Muscle layer of colon (tissue), 2 donors: Measurements from ENCODE around the gene IL9.

Experiments used
- H3K27ac ChIP-seq: one replicate; pipeline ENCODE4 v1.7.0; 2013; ENCODE audit warnings: low read depth, mild to moderate bottlenecking, low read length, moderate library complexity
- H3K27me3 ChIP-seq, 2 donors: one replicate each; pipeline ENCODE4 v1.7.0; 2013; ENCODE audit warnings: low read length in 2 of 2, mild to moderate bottlenecking in 2 of 2; ENCODE audit not compliant: insufficient read depth in 2 of 2, control insufficient read depth in 1 of 2
- H3K36me3 ChIP-seq: one replicate; pipeline ENCODE4 v1.7.0; 2013; ENCODE audit warnings: mild to moderate bottlenecking, low read length; ENCODE audit not compliant: insufficient read depth
- H3K4me1 ChIP-seq: one replicate; pipeline ENCODE4 v1.7.0; 2013; ENCODE audit warnings: mild to moderate bottlenecking, low read length; ENCODE audit not compliant: insufficient read depth
- H3K4me3 ChIP-seq, 2 donors: one replicate each; pipeline ENCODE4 v1.7.0; 2013; ENCODE audit warnings: low read length in 2 of 2, low read depth in 1 of 2, mild to moderate bottlenecking in 1 of 2, moderate library complexity in 1 of 2
- H3K9ac ChIP-seq: one replicate; pipeline ENCODE4 v1.7.0; 2013; ENCODE audit warnings: low read length
- H3K9me3 ChIP-seq: one replicate; pipeline ENCODE4 v1.7.0; 2013; ENCODE audit warnings: mild to moderate bottlenecking, low read length
- donor health status: abdominal sarcoma.
- donor health status: Adenocarcinoma of cecum.

Gene IL9

DNA sequence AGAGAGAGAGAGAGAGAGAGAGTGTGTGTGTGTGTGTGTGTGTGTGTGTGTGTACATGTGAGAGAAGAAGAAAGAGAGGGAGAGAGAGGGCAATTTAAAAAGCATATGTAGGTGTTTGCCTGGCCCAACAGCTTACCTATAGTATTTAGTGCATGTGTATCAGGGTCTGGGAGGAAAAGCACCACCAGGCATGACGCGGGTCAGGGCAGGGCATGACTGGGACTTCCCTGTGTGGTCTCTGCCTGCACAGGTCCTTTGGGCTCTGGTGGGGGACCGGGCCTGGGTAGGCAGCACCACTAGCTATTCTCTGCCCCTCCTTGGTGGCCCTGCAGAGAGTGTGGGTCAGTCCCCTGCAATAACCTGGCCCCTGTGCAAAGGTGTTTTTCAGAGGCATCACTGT lies 16.1 kb downstream of the IL9 start:
- no peaks in the 10 kb centered on the region for H3K27me3 ChIP-seq
- H3K4me3 ChIP-seq, result no peak overlapping the region
- peaks cover 28% of the 10 kb centered on the region for H3K4me1 ChIP-seq
- no peaks in the 10 kb centered on the region for H3K36me3 ChIP-seq
- no peak overlapping the region for H3K27ac ChIP-seq
- H3K9me3 ChIP-seq, result no peaks in the 10 kb centered on the region
- no peak overlapping the region for H3K9ac ChIP-seq

GRCh38 chr5:135878156-135878620 lies 17.5 kb downstream of the IL9 start:
- no peaks in the 10 kb centered on the region for H3K27me3 ChIP-seq
- H3K4me1 ChIP-seq, result peaks cover 28% of the 10 kb centered on the region
- H3K27ac ChIP-seq, result no peak overlapping the region
- no peaks in the 10 kb centered on the region for H3K9me3 ChIP-seq
- H3K9ac ChIP-seq, result no peak overlapping the region
- no peak overlapping the region for H3K4me3 ChIP-seq
- no peaks in the 10 kb centered on the region for H3K36me3 ChIP-seq

GRCh38 chr5:135877570-135878155 lies 18.0 kb downstream of the IL9 start:
- no peak overlapping the region for H3K4me3 ChIP-seq
- H3K9me3 ChIP-seq, result no peaks in the 10 kb centered on the region
- H3K4me1 ChIP-seq, result peaks cover 28% of the 10 kb centered on the region
- no peak overlapping the region for H3K9ac ChIP-seq
- H3K27ac ChIP-seq, result no peak overlapping the region
- H3K36me3 ChIP-seq, result no peaks in the 10 kb centered on the region
- no peaks in the 10 kb centered on the region for H3K27me3 ChIP-seq

DNA sequence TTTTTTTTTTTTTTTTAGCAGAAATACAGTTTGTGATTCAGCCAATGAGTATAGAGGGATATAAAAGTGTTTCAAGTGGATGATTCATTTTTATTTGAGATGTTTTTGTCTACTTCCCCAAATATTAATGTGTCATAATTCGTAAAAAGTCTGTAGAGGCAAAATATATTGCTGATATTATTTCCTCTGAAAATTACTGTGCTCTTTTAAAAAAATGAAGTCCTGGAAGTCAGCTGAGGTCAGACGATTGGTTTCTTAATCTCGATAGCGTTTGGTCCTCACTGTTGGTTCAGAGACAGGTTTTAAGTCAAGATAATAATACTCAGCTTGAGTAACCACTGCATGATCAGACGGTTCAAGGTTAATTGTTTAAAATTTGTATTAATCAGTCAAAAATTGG lies 19.5 kb downstream of the IL9 start:
- no peak overlapping the region for H3K4me3 ChIP-seq
- no peak overlapping the region for H3K27ac ChIP-seq
- H3K27me3 ChIP-seq, result no peaks in the 10 kb centered on the region
- no peaks in the 10 kb centered on the region for H3K36me3 ChIP-seq
- H3K9ac ChIP-seq, result no peak overlapping the region
- H3K9me3 ChIP-seq, result no peaks in the 10 kb centered on the region
- peaks cover 17% of the 10 kb centered on the region for H3K4me1 ChIP-seq

- Histone ChIP-seq H3K4me1 (peaks cover 11% of the 10 kb centered on the region), H3K9ac (no peak overlapping the region), H3K9me3 (no peaks in the 10 kb centered on the region), H3K27ac (no peak overlapping the region), H3K27me3 (no peaks in the 10 kb centered on the region), H3K4me3 (no peak overlapping the region), H3K36me3 (no peaks in the 10 kb centered on the region)
Observed at GRCh38 chr5:135875567-135875966, 20.1 kb downstream of the IL9 start.

DNA sequence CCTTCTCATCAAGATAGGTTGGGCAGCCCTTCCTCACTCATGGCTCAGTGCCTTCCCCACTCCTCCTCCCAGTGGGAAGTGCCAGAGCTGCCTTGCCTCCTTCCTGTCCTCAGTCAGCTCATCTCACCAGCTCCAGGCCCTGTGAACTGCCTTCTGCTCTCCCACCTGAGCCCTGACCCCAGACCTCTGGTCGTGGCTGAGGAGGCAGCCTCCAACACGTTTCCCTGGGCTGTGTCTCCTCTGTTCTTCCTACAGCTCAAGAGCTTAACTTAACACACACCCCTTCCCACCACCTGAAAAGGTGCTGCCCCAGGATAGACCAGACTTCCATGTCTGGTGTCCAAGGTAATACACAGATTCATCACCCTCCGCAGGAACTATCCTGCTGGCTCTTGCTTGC lies 21.2 kb downstream of the IL9 start:
- no peaks in the 10 kb centered on the region for H3K36me3 ChIP-seq
- no peak overlapping the region for H3K9ac ChIP-seq
- peaks cover 11% of the 10 kb centered on the region for H3K4me1 ChIP-seq
- no peaks in the 10 kb centered on the region for H3K27me3 ChIP-seq
- no peak overlapping the region for H3K4me3 ChIP-seq
- H3K27ac ChIP-seq, result no peak overlapping the region
- H3K9me3 ChIP-seq, result no peaks in the 10 kb centered on the region

DNA sequence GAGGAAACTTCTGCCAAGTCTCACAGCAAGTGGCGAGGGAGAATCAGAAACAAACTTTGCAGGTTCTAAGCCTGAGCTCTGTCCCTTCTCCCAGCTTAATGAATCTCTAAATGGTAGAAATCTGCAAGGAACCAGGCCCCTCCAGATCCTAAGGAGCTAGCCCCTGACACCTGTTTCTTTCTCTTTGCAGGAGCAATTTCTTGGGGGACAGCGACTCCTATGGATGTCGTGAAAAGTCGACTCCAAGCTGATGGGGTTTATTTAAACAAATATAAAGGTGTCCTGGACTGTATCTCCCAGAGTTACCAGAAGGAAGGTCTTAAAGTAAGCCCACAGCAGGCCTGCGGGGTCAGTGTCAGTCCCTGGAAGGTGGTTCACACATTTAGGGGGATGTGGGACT lies 21.8 kb downstream of the IL9 start:
- H3K4me3 ChIP-seq, result no peak overlapping the region
- H3K36me3 ChIP-seq, result no peaks in the 10 kb centered on the region
- H3K9me3 ChIP-seq, result no peaks in the 10 kb centered on the region
- H3K27ac ChIP-seq, result no peak overlapping the region
- no peak overlapping the region for H3K9ac ChIP-seq
- H3K27me3 ChIP-seq, result no peaks in the 10 kb centered on the region
- H3K4me1 ChIP-seq, result peaks cover 11% of the 10 kb centered on the region

- no peaks in the 10 kb centered on the region for H3K4me1 ChIP-seq
- no peaks in the 10 kb centered on the region for H3K27me3 ChIP-seq
- no peak overlapping the region for H3K4me3 ChIP-seq
- no peaks in the 10 kb centered on the region for H3K36me3 ChIP-seq
- H3K9ac ChIP-seq, result no peak overlapping the region
- H3K27ac ChIP-seq, result no peak overlapping the region
- H3K9me3 ChIP-seq, result no peaks in the 10 kb centered on the region
Observed at GRCh38 chr5:135871268-135871915, 24.2 kb downstream of the IL9 start.

DNA sequence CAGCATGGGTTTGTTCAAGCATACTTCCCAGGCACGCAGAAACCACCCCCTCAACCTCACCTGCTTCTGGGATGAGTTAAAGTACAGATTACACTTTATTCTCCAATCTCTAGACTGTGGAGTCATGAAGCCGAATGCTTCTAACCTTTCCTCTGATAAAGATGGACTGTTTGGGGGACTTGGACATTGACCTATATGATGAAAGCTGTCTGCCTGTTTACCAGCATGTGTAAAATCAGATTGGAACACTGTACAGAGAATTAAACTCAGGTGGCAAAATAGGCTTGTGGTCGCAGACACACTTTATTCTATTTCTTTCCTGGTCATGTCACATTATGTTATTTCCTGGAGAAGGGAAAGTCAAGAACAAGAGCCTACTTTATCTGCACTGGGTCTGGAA lies 25.7 kb downstream of the IL9 start:
- Histone ChIP-seq H3K9ac (no peak overlapping the region), H3K36me3 (no peaks in the 10 kb centered on the region), H3K27ac (no peak overlapping the region), H3K4me3 (no peak overlapping the region), H3K27me3 (no peaks in the 10 kb centered on the region), H3K4me1 (no peaks in the 10 kb centered on the region), H3K9me3 (no peaks in the 10 kb centered on the region)

GRCh38 chr5:135869276-135869675 lies 26.4 kb downstream of the IL9 start:
- Histone ChIP-seq H3K36me3 (no peaks in the 10 kb centered on the region), H3K9me3 (no peaks in the 10 kb centered on the region), H3K27me3 (no peaks in the 10 kb centered on the region)

GRCh38 chr5:135868681-135869080 lies 27.0 kb downstream of the IL9 start:
- no peaks in the 10 kb centered on the region for H3K27me3 ChIP-seq
- no peak overlapping the region for H3K9ac ChIP-seq
- no peak overlapping the region for H3K4me3 ChIP-seq
- no peak overlapping the region for H3K27ac ChIP-seq
- no peaks in the 10 kb centered on the region for H3K36me3 ChIP-seq
- H3K4me1 ChIP-seq, result no peaks in the 10 kb centered on the region
- H3K9me3 ChIP-seq, result no peaks in the 10 kb centered on the region

More at GRCh38 chr5:135869276-135869675, 26.4 kb downstream of the IL9 start:
- Histone ChIP-seq H3K9ac (no peak overlapping the region), H3K4me1 (no peaks in the 10 kb centered on the region), H3K27ac (no peak overlapping the region), H3K4me3 (no peak overlapping the region)

GRCh38 chr5:135867599-135867998 lies 28.0 kb downstream of the IL9 start:
- Histone ChIP-seq H3K4me3 (no peak overlapping the region), H3K27ac (no peak overlapping the region), H3K27me3 (no peaks in the 10 kb centered on the region), H3K36me3 (no peaks in the 10 kb centered on the region), H3K9me3 (no peaks in the 10 kb centered on the region), H3K4me1 (no peaks in the 10 kb centered on the region), H3K9ac (no peak overlapping the region)
